Upper lobe of right lung (tissue), 1 donor: ENCODE data around the gene RIBC1. TPM values are rescaled to one million over a fixed set of nuclear protein-coding genes. Genes with fewer than 3 reads are reported as not detected.
"Not testable (repeated sequence)": the region's sequence is repeated elsewhere in the genome, so short reads cannot be mapped to it uniquely, and the experiment has no call there.

Experiments used
- ATAC-seq: fragments of 200-7000 bp; cut with Tn5 transposase; one replicate; pipeline ENCODE4 v1.9.1; 2020; ENCODE audit warnings: mild to moderate bottlenecking, moderate library complexity
- DNase-seq: peaks from one replicate; pipeline ENCODE4 v3.0.0-alpha.2; 2020
- H3K27ac ChIP-seq: fragments of 200-600 bp; one replicate; pipeline ENCODE4 v1.8.0; 2022
- H3K27me3 ChIP-seq: fragments of 200-600 bp; one replicate; pipeline ENCODE4 v1.8.0; 2022; ENCODE audit warnings: mild to moderate bottlenecking
- H3K36me3 ChIP-seq: fragments of 200-600 bp; one replicate; pipeline ENCODE4 v1.8.0; 2022
- H3K4me1 ChIP-seq: fragments of 200-600 bp; one replicate; pipeline ENCODE4 v1.8.0; 2022
- H3K4me3 ChIP-seq: fragments of 200-600 bp; one replicate; pipeline ENCODE4 v1.8.0; 2022; ENCODE audit warnings: mild to moderate bottlenecking
- H3K9me3 ChIP-seq: fragments of 200-600 bp; one replicate; pipeline ENCODE4 v1.8.0; 2022
- intact Hi-C: fragments of 100-400 bp; cut with DNase I; formaldehyde crosslinking; loops from one replicate; pipeline ENCODE4 v1.11.0; 2022
- total RNA-seq: library from RNA; stranded (reverse); fragmentation: NEBNext Ultra II Directional; extraction: Animal tissue kit (Norgen Biotek cat#: 25700); gene quantifications from one replicate; pipeline ENCODE4 v1.2.1, GENCODE V29; 2021
- TF ChIP-seq, protein P1 (sequence below): fragments of 200-600 bp; IDR thresholded peaks from one replicate; pipeline ENCODE4 v1.8.0; 2022; ENCODE audit warnings: antibody characterized with exemption
- donor health status: DM: no; HTN: yes; CAD: no; lungs with severe emphysema.

RIBC1 gene
- total RNA-seq, 1 donor from 2014 or later: 0.87 TPM

GRCh38 chrX:53403535-53403934, 19.1 kb upstream of the RIBC1 start:
- no peak for ATAC-seq

GRCh38 chrX:53412446-53412845, 10.2 kb upstream of the RIBC1 start:
- DNase-seq (no peak), ATAC-seq (no peak)
- no peaks in the 10 kb centered on the region for H3K9me3 ChIP-seq
- H3K36me3 ChIP-seq: peaks cover 56% of the 10 kb centered on the region
- intact Hi-C loops: no loop called here
- H3K27me3 ChIP-seq: no peaks in the 10 kb centered on the region
- TF ChIP-seq, protein P1, sequence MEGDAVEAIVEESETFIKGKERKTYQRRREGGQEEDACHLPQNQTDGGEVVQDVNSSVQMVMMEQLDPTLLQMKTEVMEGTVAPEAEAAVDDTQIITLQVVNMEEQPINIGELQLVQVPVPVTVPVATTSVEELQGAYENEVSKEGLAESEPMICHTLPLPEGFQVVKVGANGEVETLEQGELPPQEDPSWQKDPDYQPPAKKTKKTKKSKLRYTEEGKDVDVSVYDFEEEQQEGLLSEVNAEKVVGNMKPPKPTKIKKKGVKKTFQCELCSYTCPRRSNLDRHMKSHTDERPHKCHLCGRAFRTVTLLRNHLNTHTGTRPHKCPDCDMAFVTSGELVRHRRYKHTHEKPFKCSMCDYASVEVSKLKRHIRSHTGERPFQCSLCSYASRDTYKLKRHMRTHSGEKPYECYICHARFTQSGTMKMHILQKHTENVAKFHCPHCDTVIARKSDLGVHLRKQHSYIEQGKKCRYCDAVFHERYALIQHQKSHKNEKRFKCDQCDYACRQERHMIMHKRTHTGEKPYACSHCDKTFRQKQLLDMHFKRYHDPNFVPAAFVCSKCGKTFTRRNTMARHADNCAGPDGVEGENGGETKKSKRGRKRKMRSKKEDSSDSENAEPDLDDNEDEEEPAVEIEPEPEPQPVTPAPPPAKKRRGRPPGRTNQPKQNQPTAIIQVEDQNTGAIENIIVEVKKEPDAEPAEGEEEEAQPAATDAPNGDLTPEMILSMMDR: no peak
- H3K27ac ChIP-seq: no peak overlapping the region
- H3K4me3 ChIP-seq: no peak overlapping the region
- H3K4me1 ChIP-seq: no peaks in the 10 kb centered on the region

More at GRCh38 chrX:53403535-53403934, 19.1 kb upstream of the RIBC1 start:
- Histone ChIP-seq H3K27me3 (no peaks in the 10 kb centered on the region), H3K27ac (no peak overlapping the region), H3K4me3 (no peak overlapping the region), H3K36me3 (peaks cover 68% of the 10 kb centered on the region), H3K9me3 (no peaks in the 10 kb centered on the region), H3K4me1 (no peaks in the 10 kb centered on the region)
- TF ChIP-seq, protein P1: no peak
- no peak for DNase-seq
- intact Hi-C loops: no loop called here

DNA sequence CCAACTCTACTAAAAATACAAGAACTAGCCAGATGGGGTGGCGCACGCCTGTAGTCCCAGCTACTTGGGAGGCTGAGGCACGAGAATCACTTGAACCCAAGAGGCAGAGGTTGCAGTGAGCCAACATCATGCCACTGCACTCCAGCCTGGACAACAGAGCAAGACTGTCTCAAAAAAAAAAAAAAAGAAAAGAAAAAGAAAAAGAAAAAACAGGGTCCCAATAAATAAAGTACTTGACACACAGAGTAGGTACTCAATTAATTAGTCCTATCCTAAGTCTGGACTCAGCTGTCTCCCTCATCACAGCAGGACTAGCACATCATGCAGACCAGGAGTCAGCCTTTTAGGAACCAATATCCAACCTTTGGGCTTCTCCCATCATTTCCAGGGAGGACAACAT, 2.3 kb upstream of the RIBC1 start:
- H3K9me3 ChIP-seq, H3K27ac ChIP-seq, H3K27me3 ChIP-seq, ATAC-seq, H3K36me3 ChIP-seq, intact Hi-C loops, DNase-seq, H3K4me3 ChIP-seq: not testable (repeated sequence)
- peaks cover 12% of the 10 kb centered on the region for H3K4me1 ChIP-seq

GRCh38 chrX:53421125-53421524, 1.5 kb upstream of the RIBC1 start:
- Histone ChIP-seq H3K36me3 (no peaks in the 10 kb centered on the region), H3K4me1 (peaks cover 12% of the 10 kb centered on the region), H3K9me3 (no peaks in the 10 kb centered on the region), H3K27ac (no peak overlapping the region), H3K4me3 (peak overlapping the region; percentile 70), H3K27me3 (no peaks in the 10 kb centered on the region)
- no peak for DNase-seq
- no peak for ATAC-seq
- TF ChIP-seq, protein P1: no peak
- intact Hi-C loops: no loop called here

DNA sequence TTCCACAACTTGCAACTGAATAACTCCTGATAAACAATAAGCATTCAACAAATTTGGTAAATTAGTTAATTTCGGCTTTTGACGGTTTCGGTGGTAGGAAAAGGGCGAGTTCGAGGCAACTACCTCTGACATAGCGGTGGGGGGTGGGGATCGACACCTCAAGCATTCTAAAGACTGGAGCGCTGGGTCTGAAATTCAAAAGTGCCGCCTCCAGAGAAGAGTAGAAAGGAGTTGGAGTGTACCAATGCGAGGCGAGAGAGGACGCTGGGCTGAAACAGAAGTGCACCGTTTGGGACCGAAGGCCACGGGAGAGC, 944 bp upstream of the RIBC1 start:
- Histone ChIP-seq H3K27ac (peak overlapping the region; percentile 91), H3K27me3 (no peaks in the 10 kb centered on the region), H3K4me1 (peaks cover 12% of the 10 kb centered on the region), H3K9me3 (no peaks in the 10 kb centered on the region), H3K36me3 (no peaks in the 10 kb centered on the region), H3K4me3 (peak overlapping the region; percentile 70)
- intact Hi-C loops: no loop called here
- DNase-seq: no peak
- ATAC-seq: peak; percentile 43
- TF ChIP-seq, protein P1: no peak

- H3K4me3 ChIP-seq: peak within 1 kb of the TSS; percentile 70
- H3K27me3 ChIP-seq: no peaks in the 10 kb centered on the region
- ATAC-seq (peak; percentile 96), DNase-seq (peak; percentile 97)
- intact Hi-C loops: no loop called here
- H3K4me1 ChIP-seq: peaks cover 12% of the 10 kb centered on the region
- TF ChIP-seq, protein P1: no peak
- H3K36me3 ChIP-seq: no peaks in the 10 kb centered on the region
- no peaks in the 10 kb centered on the region for H3K9me3 ChIP-seq
- H3K27ac ChIP-seq: peak within 1 kb of the TSS; percentile 91
These were observed 400 bp upstream of the RIBC1 start, which contains the start of gene SMC1A for GRCh38 chrX:53422086-53422860. Gene SMC1A, minus strand, starts transcription at chrX:53422654. Its CDS starts 54 bp downstream, at chrX:53422600.
